Fibroblast of skin of right quadriceps (primary cell): Measurements from ENCODE around the gene ROPN1.
A peak's percentile ranks its signal among the peaks of the same experiment; 100 is the strongest.

Experiments
- DNase-seq: peaks from one replicate; pipeline ENCODE4 v3.0.0-alpha.2; 2013

Gene ROPN1

DNA sequence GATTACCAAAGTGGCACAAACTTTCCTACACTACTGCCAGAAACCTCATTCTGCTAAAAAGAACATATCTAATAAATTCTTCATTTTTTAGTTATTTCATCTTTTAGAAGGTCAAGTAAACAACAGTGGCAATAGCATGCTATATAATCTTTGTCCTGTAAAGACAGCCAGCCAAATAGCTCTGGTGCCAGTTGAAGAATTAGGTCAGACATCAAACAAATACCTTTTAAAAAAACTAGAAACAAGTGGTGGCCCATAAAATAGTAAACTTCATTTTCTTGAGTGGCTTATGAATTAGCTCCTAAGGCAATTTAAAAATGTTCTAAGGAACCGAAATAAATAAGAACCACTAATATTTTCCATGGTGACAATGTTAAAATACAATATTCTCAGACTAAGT lies 50.4 kb downstream of the ROPN1 start:
- no peak for DNase-seq

DNA sequence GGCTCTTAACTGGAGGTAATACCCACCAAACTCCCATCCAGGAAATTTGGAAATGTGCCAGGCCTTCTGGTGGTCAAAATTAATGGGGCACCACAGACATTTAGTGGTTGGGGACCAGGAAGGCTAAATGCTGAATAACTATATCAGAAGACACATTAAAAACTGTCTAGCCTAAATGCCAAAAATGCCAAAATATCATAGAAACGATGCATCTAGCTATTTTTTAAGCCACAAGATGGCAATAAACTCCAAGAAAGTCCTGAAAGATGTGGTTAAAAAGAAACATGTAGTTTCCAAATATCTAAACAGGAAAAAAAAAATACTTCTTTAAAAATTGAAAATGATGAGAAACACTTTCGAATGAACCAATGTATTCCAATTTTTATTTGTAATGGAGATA lies 50.8 kb downstream of the ROPN1 start:
- peak; percentile 17 for DNase-seq

DNA sequence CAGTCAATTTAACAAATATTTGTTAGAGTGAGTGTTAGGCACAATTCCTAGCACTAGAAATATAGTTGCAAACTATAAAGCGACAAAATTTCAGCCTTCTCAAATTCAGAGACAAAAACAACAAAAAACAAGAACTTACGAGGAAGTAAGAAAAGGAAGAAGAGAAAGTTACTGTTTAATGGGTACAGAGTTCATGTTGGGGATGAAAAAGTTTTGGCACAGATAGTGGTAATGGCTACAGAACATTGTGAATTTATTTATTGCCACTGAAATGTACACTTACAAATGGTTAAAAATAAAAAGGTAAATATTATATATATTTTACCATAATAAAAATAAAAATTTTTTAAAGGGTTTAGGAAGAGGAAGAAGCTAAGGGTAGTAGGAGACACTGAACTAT lies 52.2 kb downstream of the ROPN1 start:
- no peak for DNase-seq

DNA sequence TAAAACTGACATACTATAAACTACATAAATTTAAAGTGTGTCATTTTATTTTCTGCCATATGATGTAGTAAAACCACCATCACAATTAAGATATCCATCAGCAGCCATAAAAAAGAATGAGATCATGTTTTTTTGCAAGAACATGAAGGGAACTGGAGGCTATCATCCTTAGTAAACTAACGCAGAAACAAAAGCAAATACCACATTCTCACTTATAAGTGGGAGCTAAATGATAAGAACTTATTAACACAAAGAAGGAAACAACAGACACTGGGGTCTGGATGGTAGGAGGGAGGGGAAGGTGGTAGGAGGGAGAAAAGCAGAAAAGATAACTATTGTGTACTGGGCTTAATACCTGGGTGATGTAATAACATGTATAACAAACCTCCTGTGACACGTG lies 55.5 kb downstream of the ROPN1 start:
- peak; percentile 18 for DNase-seq

DNA sequence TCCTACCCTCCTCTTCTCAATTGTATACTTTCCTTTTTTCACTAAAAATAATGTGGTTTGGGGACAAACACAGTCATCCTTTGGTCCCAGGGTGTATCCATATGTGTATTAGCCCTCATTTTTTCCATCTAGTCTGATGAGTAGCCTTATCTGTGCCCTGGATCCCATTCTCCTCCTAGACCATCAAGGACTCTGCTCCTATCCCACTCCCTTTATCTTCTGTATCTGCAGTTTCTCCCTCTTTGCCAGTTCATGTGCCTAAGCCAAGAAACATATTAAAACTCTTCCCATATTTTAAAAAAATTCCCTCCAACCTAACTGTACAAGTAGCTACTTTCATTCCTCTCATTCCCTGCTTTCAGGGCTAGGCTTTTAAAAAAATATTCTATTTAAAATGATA lies 56.1 kb downstream of the ROPN1 start:
- no peak for DNase-seq

DNA sequence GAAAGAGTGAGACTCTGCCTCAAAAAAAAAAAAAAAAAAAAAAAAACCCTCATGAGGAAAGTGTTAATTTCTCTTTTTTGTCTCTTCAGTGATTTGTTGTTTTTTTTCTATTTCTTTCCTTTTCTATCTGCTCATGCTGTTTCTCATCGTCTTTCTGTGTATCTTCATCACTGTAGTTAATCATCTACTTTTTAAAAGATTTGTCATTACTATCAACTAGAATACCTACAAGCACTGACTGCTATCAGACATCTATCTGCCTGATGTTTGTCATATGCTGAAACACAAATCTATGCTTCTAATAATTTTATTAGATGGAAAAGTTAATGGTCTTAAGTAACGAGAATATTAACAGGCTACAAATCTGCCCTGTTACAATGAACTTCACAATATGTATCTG lies 57.7 kb downstream of the ROPN1 start:
- no peak for DNase-seq

DNA sequence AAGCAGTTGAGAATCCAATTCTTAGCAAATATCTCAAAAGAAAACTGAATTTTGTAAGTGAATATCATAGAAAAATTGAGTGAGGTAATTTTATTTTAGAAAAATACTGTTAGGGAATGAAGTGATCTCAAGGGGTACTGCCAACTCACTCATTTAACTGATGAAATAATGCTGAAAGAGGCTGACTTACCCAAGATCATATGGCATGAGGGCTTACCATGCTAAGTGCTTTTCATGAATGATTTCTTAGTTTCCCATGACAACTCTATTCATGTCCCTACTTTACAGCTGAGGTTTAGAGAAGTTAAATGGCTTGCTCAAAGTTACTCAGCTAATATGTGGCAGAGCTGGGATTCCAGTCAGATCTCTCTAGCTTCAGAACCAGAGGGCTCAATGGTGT lies 61.5 kb downstream of the ROPN1 start:
- no peak for DNase-seq

DNA sequence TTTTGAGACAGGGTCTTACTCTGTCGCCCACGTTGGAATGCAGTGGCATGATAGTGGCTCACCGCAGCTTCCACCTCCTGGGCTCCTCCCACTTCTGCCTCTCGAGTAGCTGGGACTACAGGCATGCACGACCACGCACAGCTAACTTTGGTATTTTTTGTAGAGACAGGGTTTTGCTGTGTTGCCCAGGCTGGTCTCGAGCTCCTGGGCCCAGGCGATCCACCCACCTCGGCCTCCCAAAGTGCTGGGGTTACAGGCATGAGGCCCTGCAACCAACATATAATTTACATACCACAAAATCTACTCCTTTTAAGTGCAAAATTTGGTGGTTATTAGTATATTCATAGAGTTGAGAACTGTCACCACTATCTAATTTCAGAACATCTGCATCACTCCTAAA lies 62.6 kb downstream of the ROPN1 start:
- DNase-seq = no peak

DNA sequence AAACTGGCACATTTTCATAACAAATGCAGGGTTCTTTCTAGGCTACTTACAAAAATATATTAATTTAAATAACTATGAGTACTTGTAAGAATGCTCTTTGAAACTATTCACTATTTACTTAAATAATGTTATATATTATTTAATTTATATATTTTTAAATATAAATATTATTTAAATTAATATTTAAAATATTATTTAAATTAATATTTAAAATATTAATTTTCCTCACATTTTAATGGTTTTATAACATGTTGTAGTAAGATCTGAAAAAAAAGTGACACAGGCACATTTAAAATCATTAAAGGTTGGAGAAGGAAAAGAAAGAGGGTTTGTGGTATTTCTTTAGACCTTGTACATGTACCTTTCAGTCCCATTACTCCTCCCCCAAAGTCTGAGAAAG lies 65.5 kb downstream of the ROPN1 start:
- no peak for DNase-seq

DNA sequence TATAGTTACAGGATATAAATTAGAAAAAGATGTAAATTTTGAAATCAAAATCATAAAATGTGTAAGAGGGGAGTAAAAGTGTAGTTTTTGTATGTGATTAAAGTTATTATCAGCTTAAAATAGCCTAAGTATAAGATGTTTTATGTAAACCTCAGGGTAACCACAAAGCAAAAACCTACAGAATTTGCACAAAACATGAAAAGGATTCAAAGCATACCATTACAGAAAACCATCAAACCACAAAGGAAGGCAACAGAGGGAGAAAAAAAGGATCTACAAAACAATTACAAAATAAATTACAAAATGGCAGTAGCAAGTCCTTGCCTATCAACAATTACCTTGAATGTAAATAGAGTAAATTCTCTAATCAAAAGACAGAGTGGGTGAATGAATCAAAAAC lies 71.1 kb downstream of the ROPN1 start:
- no peak for DNase-seq

DNA sequence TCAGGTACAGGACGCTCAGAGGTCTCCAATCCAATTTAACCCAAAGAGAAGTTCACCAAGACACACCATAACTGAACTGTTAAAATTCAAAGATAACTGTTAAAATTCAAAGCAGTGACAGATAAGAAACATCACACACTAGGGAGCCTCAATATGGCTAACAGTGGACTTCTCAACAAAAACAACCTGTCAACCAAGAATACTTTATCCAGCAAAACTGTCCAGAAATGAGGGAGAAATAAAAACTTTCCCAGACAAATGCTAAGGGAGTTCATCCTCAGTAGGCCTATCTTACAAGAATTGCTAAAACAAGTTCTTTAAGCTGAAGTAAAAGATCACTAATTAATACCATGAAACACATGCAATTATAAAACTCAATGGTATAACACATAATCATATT lies 71.5 kb downstream of the ROPN1 start:
- no peak for DNase-seq

DNA sequence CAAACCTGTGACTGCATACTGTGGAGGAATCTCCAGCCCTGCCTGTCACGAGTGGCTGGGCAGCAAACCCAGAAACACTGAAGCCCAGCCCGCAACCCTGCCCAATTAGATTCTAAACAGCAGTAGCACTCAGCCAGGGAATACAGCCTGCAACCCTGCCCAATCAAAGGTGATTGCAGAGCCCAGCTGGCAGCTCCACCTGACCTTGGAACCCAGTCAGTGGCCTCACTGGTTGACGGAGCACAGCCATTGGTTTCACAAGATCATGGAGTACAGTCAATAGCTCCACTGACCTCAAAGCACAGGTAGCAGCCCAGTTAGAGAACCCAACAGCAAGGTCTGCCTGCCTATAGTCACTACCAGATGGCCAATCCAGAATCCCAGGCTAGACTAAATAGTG lies 72.6 kb downstream of the ROPN1 start:
- no peak for DNase-seq
